GM21529 (cell line): Measurements from ENCODE around the gene COL4A4.
"Not testable (repeated sequence)": the region's sequence is repeated elsewhere in the genome, so short reads cannot be mapped to it uniquely, and the experiment has no call there.

Source experiments
- ATAC-seq: cut with Tn5 transposase; IDR thresholded peaks from one replicate; pipeline ENCODE4 v1.9.1; 2021; ENCODE audit not compliant: unreplicated experiment

COL4A4 gene

DNA sequence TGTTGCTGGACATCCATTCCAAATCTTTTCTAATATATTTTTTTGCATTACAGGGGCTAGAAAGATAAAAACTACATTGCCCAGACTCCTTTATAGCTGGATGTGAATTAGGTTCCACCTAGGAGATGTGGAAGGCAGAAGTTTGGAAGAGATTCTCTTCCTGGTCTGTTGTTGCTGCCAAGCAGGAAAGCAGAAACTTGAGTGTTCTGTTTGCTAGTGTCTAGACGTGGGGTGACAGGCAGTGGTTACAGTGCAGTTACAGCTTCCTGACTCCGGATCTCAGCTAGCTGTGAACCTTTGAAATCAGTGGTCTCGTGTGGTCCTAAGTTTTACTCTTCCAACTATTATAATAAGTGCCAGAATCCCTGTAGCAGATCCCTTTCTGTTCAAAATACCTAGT lies 46.2 kb downstream of the COL4A4 start:
- ATAC-seq = no peak

DNA sequence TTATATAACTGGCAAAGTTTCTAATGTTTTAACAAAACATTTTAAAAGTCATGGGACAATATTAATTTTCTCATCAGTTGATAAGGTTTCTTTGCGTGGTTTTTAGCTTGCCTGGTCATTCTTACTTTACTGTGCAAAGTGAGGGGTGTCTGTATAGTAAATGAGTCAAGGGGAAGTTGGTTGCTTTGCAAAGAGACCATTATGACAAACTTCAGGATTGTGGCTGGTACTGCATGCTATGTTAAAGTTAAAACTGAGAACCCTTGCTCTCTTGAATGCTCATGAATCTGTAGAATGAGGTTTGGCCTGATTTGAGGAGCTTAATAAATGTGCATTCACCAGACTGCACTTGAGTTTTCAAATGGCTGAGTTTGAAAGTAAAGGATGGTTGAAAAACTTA lies 47.0 kb downstream of the COL4A4 start:
- peak; percentile 83 for ATAC-seq

DNA sequence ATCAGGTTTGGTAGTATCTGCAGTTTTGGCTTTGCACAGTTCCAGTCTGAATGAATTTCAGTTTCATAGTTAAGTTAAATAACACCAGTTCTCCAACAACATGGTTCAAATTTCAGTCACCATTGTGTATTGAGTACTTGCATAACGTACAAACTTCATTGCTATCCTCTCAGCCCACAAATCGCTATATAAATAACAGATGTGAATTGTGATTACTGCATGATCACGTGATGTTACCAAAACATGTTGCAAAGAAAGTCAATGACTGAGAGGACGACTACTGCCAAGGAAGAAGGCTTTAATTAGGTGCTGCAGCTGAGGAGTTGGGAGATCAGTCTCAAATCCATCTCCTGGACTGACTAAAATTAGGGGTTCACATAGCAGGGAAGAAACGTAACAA lies 48.2 kb downstream of the COL4A4 start:
- no peak for ATAC-seq

DNA sequence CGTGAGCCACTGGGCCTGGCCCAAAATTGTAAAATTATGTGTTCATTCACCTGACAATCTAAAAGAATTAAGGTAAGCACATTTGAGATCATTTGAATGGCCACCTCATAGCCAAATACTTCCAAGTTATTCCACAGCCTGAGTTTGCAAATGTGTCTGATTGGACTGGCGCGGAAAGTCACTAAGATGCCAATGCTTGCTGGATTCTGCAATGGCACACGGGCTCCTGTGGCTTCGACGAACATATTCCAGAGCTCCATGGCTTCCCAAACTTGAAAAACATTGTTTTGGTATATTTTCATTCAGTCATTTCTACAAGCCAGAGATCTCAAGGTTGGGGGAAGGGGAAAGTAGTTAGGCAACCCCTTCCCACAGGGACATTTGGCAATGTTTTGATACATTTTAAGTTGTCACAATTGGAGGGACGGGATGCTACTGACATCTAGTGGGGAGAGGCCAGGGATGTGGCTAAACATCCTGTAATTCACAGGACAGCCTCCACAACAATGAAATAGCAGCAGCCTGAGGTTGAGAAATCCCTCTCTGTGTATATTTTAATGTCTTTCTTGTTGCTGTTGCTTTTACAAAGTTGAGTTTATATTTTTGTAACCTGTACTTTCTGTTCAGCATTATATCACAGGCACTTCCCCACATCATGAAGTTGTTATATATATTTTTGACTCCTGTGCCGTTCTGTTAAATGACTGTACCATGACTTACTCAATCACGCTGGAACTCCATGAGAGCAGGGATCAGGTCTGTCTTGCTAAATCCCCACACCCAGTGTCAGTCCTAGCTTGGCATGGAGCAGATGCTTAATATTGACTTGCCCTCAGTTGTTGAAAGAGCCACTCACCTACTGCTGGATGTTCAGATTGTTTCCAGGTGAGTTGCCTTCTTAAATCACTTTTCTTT lies 56.9 kb downstream of the COL4A4 start:
- no peak for ATAC-seq

DNA sequence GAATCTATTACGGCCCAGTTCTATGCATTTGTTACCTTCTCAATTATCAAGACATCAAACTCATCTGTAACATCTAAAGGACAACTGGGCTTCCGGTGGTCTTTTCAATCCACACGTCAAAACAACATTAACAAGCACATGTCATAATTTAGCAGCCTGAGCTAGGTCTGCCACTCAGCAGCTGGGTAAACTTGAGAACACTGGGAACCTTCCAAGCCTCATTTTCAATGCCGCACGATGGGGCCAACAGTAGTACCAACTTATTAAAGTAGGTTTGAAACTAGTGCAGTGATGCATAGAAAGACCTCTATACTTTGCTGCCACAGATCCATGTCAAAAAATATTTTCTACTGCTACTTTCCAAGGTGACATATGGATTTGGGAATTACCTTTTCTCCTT lies 60.4 kb downstream of the COL4A4 start:
- ATAC-seq = no peak

DNA sequence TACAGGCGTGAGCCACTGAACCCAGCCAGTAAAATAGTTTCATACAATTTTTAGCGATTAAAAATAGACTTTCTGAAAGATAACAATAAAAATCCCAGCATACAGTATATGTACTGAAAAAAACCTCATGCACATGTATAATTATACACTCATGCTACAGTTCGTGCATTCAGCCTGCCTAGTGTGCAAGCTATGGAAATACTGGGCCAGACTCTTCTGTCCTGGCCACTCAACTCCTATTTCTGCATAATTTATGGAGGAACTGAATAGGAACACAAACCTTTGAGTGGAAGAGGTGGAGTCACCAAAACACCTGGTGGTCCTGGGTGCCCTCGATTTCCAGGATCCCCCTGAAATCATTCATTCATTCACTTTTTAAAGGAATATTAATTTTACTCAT lies 64.7 kb downstream of the COL4A4 start:
- ATAC-seq = no peak

DNA sequence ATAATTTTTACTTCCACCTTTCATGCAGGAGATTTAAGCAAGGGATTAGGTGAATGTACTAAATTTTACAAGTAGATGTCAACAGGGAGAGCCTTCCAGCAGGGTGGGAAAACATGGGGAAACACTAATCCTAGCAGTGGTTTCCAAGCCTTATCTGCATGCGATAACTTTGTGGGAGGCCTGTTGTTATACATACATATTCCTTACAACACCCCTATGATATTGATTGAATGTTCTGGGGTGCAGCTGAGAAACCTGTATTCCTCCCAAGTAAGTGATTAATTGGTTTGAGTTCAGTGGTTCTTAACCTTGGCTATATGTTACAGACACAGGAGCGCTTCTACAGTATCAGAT lies 65.9 kb downstream of the COL4A4 start:
- ATAC-seq = no peak

DNA sequence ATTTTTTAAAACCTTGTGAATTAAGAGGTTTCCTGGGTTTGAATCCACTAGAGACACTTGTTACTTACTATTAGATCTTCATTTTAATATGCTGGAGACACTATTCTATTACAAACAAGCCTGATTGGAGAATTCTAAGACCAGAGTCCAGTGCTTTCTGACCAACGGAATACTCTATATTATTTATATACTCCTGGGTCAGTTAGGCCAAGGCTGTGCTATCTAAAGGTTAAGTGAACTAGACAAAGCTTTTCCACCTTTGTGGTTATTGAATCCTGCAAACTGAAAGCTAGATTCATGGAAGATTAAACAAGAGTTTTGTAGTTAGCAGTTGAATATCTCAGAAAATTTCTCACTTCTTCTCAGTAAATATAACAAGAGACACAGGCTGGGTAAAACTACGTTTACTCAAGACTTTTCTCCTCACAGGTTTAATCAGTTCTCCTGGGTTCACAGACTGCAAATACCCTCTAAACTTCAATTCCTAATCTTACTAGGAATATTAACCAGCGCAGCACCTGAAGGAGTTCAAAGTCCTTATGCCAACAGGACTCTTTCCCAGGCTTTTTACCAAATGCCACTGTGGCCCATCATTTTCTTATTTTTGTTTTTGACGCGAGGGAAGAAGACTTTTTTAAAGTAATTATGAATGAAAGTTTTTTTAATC lies 66.4 kb downstream of the COL4A4 start:
- no peak for ATAC-seq

DNA sequence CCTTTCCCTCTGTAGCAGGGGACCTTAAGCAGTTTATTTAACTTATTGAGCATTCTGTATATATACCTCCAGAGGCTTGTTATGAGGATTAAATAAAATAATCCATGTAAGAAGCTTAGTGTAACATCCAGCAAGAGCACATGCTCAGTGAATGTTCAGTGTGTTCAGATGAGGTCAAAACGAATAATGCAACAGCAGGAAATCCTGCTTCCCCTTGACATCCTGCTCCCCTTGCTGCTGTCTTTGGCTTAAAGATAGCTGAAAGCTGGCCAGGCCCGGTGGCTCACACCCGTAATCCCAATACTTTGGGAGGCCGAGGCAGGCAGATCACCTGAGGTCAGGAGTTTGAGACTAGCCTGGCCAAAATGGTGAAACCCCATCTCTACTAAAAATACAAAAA lies 68.7 kb downstream of the COL4A4 start:
- no peak for ATAC-seq

DNA sequence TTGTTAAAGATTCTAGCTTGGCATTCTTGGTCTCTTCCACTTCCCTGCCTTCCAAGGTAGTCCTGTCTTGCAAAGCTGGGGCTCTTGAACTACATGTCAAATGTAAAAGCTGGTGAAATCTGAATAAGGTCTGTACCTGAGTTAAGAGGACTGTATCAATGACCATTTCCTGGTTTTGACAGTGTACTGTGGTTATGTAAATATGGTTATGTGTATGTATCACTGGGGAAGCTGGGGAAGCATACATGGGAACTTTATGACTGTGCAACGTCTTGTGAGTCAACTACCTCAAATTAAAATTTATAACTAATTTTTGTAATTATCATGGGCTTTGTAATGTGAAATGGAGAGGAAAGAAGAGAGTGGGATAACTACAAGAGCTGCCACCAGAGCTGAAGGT lies 81.7 kb downstream of the COL4A4 start:
- ATAC-seq = peak; percentile 100

DNA sequence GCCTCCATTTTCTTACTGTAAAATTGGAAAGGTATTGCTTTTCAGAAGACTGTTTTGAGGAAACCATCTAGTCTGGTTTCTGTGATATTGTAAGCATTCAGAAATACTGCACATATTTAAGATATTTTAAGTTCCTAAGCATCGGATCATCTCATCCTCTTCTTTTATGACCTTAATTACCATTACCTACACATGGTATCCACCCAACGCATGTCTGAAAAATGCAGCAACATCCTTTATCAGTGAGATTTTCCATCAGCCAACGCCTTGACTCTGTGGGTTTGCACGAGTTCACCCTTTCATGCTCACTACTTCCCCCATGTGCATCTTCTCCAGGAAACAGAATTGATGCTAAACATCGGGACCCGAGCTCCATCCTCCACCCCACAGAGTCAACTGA lies 84.3 kb downstream of the COL4A4 start:
- no peak for ATAC-seq

DNA sequence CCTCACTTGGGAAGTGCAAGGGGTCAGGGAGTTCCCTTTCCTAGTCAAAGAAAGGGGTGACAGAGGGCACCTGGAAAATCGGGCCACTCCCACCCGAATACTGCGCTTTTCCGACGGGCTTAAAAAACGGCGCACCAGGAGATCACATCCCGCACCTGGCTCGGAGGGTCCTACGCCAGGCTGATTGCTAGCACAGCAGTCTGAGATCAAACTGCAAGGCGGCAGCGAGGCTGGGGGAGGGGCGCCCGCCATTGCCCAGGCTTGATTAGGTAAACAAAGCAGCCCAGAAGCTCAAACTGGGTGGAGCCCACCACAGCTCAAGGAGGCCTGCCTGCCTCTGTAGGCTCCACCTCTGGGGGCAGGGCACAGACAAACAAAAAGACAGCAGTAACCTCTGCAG lies 98.9 kb downstream of the COL4A4 start:
- ATAC-seq = not testable (repeated sequence)

DNA sequence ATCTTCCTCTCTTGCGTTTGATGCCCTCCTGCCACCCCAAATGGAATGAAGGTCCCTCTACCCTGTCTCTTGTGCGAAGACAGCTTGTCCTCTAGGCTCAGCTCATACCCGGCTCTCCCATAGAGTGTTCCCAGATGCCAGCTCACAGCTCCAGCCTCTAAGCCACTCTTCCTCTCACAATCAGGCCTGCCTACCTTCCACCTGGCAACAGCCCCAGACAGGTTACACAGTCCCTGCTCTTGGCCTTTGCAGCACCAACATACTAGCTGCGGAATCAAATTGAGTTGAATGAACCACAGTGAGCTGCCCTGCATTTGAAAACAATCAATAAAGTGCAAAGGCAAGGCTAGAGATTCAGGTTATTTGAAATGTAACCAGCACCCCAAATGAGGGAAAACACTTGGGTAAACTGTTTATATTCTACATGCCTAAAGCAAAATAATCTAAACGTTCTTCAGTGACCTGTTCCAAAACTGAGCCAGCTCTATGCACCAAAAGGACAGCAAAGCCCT lies 105.1 kb downstream of the COL4A4 start:
- ATAC-seq = no peak

DNA sequence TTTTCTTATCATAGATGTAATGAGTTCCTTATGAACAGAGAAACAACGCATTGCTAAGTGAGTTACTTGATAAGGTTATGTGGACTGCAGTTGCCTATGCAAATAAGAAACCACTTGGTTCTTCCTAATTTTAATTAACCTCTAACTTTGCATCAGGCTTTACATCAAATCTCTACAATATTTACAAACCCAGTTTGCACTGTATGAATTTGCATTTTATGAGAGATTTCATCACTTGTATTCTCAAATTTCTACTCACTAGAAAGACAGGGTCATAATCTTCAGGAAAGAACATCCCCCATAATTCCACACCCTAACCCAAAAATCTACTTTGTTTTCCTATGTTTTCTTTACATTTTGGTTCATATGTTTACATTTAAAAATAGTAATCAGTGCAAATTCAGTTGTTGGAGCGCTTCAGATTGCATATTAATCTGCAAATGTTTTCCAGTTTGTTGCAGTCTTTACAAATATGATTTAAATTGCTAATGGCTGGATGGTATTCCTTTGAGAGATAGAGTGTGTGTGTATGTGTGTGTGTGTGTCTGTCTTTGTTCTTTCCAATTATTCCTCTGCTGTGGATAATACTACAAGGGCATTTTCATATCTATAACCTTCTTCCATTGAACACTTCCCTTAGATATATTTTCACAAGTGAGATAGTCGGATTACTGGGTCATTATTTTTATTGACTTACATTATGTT lies 106.1 kb downstream of the COL4A4 start:
- ATAC-seq = no peak

DNA sequence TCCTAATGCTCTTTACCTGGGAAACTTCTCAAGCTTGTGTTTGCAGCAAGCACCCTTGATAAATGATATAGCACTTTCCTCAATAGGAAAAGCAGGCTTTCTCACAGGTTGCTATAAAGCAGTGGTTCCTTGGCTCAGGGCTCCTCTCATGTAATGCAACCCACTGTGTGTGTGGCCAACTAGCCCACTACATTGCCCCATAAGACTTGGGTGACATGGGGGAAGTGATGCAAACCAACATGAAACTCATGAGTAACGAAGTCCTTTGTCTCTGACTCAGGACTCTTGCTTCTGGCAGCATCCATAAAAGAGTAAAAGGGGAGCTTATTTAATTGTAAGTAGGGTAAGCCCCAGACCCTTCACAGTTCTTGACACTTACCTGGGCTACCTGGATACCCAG lies 106.9 kb downstream of the COL4A4 start:
- no peak for ATAC-seq

DNA sequence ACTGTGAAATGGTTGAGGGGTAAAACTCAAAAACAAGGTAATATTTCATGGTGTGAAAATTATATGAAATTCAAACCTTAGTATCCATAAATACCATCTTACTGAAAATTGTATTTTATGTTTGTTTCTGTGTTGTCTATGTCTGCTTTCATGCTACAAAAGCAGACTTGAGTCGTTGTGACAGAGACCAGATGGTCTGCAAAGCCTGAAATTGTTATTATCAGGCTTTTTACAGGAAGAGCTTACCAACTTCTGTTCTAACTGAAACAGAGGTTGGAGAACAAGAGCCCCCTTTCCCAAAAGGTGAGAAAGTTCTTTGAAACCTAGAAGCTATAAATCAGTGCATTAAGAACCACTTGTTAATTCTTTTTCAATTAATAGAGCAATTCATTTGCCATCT lies 110.0 kb downstream of the COL4A4 start:
- no peak for ATAC-seq

DNA sequence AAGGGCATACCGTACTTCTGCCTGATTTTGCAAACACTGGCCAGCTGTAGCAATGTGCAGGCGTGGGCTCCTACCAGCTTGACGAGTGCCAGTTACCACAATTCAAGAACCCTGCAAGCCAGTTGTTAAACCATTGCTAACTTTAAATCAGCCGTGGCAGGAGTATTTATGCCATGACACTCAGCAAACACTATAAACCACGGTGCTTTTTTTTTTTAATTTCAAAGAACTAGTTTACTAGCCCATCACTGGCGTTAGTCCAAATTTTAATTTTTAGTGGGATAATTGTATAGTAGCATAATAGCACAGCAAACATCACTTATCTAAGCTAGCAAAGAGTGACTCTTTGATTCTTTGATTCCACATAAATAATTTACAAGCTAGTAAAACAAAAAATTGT lies 111.1 kb downstream of the COL4A4 start:
- no peak for ATAC-seq

DNA sequence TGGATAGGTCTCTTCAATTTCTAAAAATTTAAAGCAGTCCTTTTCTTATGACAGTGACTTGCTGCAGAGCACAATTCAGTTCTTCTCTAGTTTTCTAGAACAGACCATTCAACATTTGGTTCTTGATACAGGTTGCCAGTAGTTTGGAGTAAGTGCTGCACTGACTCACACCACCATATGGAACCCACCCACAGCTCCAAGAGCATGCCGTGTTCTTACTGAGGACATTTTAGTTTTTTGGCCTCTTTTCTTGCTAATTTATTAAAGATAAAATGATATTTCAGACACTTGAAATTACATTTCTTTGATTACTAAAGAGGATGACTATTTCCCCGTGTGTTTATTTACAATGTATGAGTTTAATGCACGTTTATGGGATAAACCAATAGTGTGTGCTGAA lies 120.0 kb downstream of the COL4A4 start:
- no peak for ATAC-seq

DNA sequence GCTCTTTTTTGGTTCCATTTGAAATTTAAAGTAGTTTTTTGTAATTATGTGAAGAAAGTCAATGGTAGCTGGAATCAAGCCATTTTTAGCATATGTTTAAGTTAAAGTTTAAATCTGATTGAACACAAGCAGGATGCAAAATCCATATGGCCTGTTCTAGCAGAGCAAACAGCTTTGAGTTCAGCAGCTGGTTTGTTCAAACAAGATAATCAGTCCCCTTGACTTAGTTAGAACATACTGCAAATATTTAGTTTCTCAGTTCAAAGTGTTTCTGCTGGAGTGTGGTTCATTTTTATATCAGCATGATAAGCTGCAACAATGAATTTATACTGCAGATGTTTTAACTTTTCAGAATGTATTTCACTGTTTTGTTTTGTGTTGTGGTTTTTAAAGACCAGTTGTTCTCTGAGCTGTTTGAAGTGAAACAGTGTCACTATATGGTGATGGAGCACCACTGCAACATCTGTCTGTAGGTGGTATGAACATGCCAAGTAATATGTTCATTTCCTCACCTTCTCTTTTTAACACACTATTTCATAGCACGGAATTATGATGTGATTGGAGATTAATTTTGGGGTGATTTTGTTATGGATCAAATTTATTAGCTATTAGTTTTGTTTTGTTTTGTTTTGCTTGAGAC lies 125.3 kb downstream of the COL4A4 start:
- no peak for ATAC-seq

DNA sequence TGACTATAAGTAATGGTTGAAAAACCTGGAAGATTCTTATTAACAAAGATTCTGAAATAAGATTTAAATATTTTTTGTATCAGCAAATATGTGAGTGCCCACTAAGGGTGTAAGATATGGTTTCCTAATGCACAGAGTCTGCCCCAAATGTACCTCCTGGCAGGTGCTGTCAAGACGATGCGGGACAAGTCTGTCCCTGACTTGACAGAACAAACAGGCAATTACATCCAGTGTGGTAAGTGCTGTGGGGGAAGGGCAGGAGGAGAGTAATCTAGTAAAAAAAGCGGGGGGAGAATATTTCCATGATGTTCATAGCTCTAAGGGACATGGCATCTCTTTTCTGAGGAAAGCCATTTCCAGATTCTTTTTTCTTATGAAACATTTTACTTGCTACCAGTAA lies 127.5 kb downstream of the COL4A4 start:
- ATAC-seq = no peak

DNA sequence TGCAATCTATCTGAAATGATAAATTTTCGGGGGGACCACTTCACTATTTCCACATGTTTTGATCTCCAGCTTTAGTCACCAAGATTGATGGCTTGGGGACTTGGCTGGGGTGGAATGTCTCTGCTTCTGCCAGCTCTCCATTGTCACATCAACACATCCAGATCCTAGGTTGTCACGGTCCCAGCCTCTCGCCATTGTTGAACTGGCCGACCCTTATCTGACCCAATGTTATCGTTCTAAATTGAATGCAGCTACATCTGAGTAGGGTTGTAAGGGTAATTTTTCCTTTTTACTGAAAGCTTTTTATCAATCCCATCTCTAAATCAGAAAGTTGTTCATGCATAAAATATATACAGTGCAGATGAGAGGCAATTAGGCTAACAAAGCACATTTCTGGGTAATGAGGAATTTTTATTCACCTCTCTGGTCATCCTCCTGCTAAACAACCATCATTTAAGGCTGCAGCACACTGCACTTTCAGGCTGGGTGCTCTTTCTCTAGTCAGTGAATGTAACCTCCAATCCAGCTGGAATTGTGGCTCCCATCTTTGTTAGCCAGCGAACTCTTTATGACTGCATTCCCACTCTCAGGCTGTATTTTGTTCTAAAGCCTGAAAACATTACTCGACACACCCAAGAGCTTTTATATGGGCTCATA lies 128.2 kb downstream of the COL4A4 start:
- no peak for ATAC-seq
